ENCODE measurements around the gene CACNA1G.

CACNA1G gene

GRCh38 chr17:50611634-50612033, 51.1 kb downstream of the CACNA1G start:
- Histone ChIP-seq H3K9ac (ENCODE audit: low read depth, low read length) (no peak overlapping the region), H3K27me3 (ENCODE audit: control insufficient read depth, insufficient read depth, low read length) (peaks cover 22% of the 10 kb centered on the region)

GRCh38 chr17:50612281-50612680, 51.8 kb downstream of the CACNA1G start:
- no peak overlapping the region for H3K4me2 ChIP-seq (ENCODE audit: low read length)

More at GRCh38 chr17:50611634-50612033, 51.1 kb downstream of the CACNA1G start:
- no peaks in the 10 kb centered on the region for H3K4me1 ChIP-seq (ENCODE audit: control insufficient read depth, insufficient read depth, low read length)
- H3K4me3 ChIP-seq (ENCODE audit: low read length): no peak overlapping the region
- no peaks in the 10 kb centered on the region for H3K36me3 ChIP-seq (ENCODE audit: insufficient read depth, low read length)
- no peak overlapping the region for H3K4me2 ChIP-seq (ENCODE audit: low read length)
- H3K9me3 ChIP-seq (replicated peaks; ENCODE audit: low read length): no peaks in the 10 kb centered on the region

GRCh38 chr17:50613007-50613992, 52.8 kb downstream of the CACNA1G start:
- H3K4me3 ChIP-seq (ENCODE audit: low read length): no peak overlapping the region
- H3K4me1 ChIP-seq (ENCODE audit: control insufficient read depth, insufficient read depth, low read length): peaks cover 4% of the 10 kb centered on the region
- peaks cover 12% of the 10 kb centered on the region for H3K27me3 ChIP-seq (ENCODE audit: control insufficient read depth, insufficient read depth, low read length)
- no peaks in the 10 kb centered on the region for H3K36me3 ChIP-seq (ENCODE audit: insufficient read depth, low read length)
- no peaks in the 10 kb centered on the region for H3K9me3 ChIP-seq (replicated peaks; ENCODE audit: low read length)
- H3K4me2 ChIP-seq (ENCODE audit: low read length): no peak overlapping the region
- no peak overlapping the region for H3K9ac ChIP-seq (ENCODE audit: low read depth, low read length)

More at GRCh38 chr17:50612281-50612680, 51.8 kb downstream of the CACNA1G start:
- Histone ChIP-seq H3K36me3 (ENCODE audit: insufficient read depth, low read length) (no peaks in the 10 kb centered on the region), H3K9me3 (replicated peaks; ENCODE audit: low read length) (no peaks in the 10 kb centered on the region), H3K9ac (ENCODE audit: low read depth, low read length) (no peak overlapping the region), H3K27me3 (ENCODE audit: control insufficient read depth, insufficient read depth, low read length) (peaks cover 16% of the 10 kb centered on the region), H3K4me1 (ENCODE audit: control insufficient read depth, insufficient read depth, low read length) (no peaks in the 10 kb centered on the region), H3K4me3 (ENCODE audit: low read length) (no peak overlapping the region)

GRCh38 chr17:50614471-50615051, 54.0 kb downstream of the CACNA1G start:
- no peaks in the 10 kb centered on the region for H3K9me3 ChIP-seq (replicated peaks; ENCODE audit: low read length)
- H3K4me3 ChIP-seq (ENCODE audit: low read length): no peak overlapping the region
- H3K4me2 ChIP-seq (ENCODE audit: low read length): no peak overlapping the region
- H3K4me1 ChIP-seq (ENCODE audit: control insufficient read depth, insufficient read depth, low read length): peaks cover 16% of the 10 kb centered on the region
- peaks cover 1% of the 10 kb centered on the region for H3K27me3 ChIP-seq (ENCODE audit: control insufficient read depth, insufficient read depth, low read length)
- H3K36me3 ChIP-seq (ENCODE audit: insufficient read depth, low read length): no peaks in the 10 kb centered on the region
- H3K9ac ChIP-seq (ENCODE audit: low read depth, low read length): no peak overlapping the region

GRCh38 chr17:50615828-50616227, 55.3 kb downstream of the CACNA1G start:
- no peak overlapping the region for H3K4me3 ChIP-seq (ENCODE audit: low read length)
- H3K4me2 ChIP-seq (ENCODE audit: low read length): no peak overlapping the region
- H3K4me1 ChIP-seq (ENCODE audit: control insufficient read depth, insufficient read depth, low read length): peaks cover 16% of the 10 kb centered on the region
- H3K36me3 ChIP-seq (ENCODE audit: insufficient read depth, low read length): no peaks in the 10 kb centered on the region
- H3K27me3 ChIP-seq (ENCODE audit: control insufficient read depth, insufficient read depth, low read length): no peaks in the 10 kb centered on the region
- H3K9ac ChIP-seq (ENCODE audit: low read depth, low read length): no peak overlapping the region
- H3K9me3 ChIP-seq (replicated peaks; ENCODE audit: low read length): no peaks in the 10 kb centered on the region

- H3K4me2 ChIP-seq (ENCODE audit: low read length): no peak overlapping the region
- no peak overlapping the region for H3K9ac ChIP-seq (ENCODE audit: low read depth, low read length)
- H3K36me3 ChIP-seq (ENCODE audit: insufficient read depth, low read length): no peaks in the 10 kb centered on the region
- H3K9me3 ChIP-seq (replicated peaks; ENCODE audit: low read length): no peaks in the 10 kb centered on the region
- no peak overlapping the region for H3K4me3 ChIP-seq (ENCODE audit: low read length)
- H3K27me3 ChIP-seq (ENCODE audit: control insufficient read depth, insufficient read depth, low read length): no peaks in the 10 kb centered on the region
- H3K4me1 ChIP-seq (ENCODE audit: control insufficient read depth, insufficient read depth, low read length): peaks cover 16% of the 10 kb centered on the region
Measured at GRCh38 chr17:50618300-50618699, 57.8 kb downstream of the CACNA1G start.

- peaks cover 16% of the 10 kb centered on the region for H3K4me1 ChIP-seq (ENCODE audit: control insufficient read depth, insufficient read depth, low read length)
- H3K4me3 ChIP-seq (ENCODE audit: low read length): no peak overlapping the region
- H3K27me3 ChIP-seq (ENCODE audit: control insufficient read depth, insufficient read depth, low read length): no peaks in the 10 kb centered on the region
Measured at GRCh38 chr17:50618941-50619340, 58.4 kb downstream of the CACNA1G start.

GRCh38 chr17:50619489-50619888, 59.0 kb downstream of the CACNA1G start:
- peaks cover 16% of the 10 kb centered on the region for H3K4me1 ChIP-seq (ENCODE audit: control insufficient read depth, insufficient read depth, low read length)
- H3K9me3 ChIP-seq (replicated peaks; ENCODE audit: low read length): no peaks in the 10 kb centered on the region
- H3K27me3 ChIP-seq (ENCODE audit: control insufficient read depth, insufficient read depth, low read length): no peaks in the 10 kb centered on the region
- H3K4me2 ChIP-seq (ENCODE audit: low read length): no peak overlapping the region
- no peak overlapping the region for H3K4me3 ChIP-seq (ENCODE audit: low read length)
- no peak overlapping the region for H3K9ac ChIP-seq (ENCODE audit: low read depth, low read length)
- no peaks in the 10 kb centered on the region for H3K36me3 ChIP-seq (ENCODE audit: insufficient read depth, low read length)

More at GRCh38 chr17:50618941-50619340, 58.4 kb downstream of the CACNA1G start:
- H3K4me2 ChIP-seq (ENCODE audit: low read length): no peak overlapping the region
- no peak overlapping the region for H3K9ac ChIP-seq (ENCODE audit: low read depth, low read length)
- no peaks in the 10 kb centered on the region for H3K36me3 ChIP-seq (ENCODE audit: insufficient read depth, low read length)
- no peaks in the 10 kb centered on the region for H3K9me3 ChIP-seq (replicated peaks; ENCODE audit: low read length)

GRCh38 chr17:50620237-50620636, 59.7 kb downstream of the CACNA1G start:
- Histone ChIP-seq H3K4me2 (ENCODE audit: low read length) (no peak overlapping the region), H3K4me1 (ENCODE audit: control insufficient read depth, insufficient read depth, low read length) (peaks cover 16% of the 10 kb centered on the region), H3K36me3 (ENCODE audit: insufficient read depth, low read length) (no peaks in the 10 kb centered on the region), H3K4me3 (ENCODE audit: low read length) (no peak overlapping the region), H3K27me3 (ENCODE audit: control insufficient read depth, insufficient read depth, low read length) (no peaks in the 10 kb centered on the region), H3K9me3 (replicated peaks; ENCODE audit: low read length) (no peaks in the 10 kb centered on the region), H3K9ac (ENCODE audit: low read depth, low read length) (no peak overlapping the region)

GRCh38 chr17:50620858-50621257, 60.3 kb downstream of the CACNA1G start:
- no peak overlapping the region for H3K4me3 ChIP-seq (ENCODE audit: low read length)
- H3K9me3 ChIP-seq (replicated peaks; ENCODE audit: low read length): no peaks in the 10 kb centered on the region
- no peak overlapping the region for H3K9ac ChIP-seq (ENCODE audit: low read depth, low read length)
- H3K27me3 ChIP-seq (ENCODE audit: control insufficient read depth, insufficient read depth, low read length): no peaks in the 10 kb centered on the region
- H3K36me3 ChIP-seq (ENCODE audit: insufficient read depth, low read length): no peaks in the 10 kb centered on the region
- peaks cover 16% of the 10 kb centered on the region for H3K4me1 ChIP-seq (ENCODE audit: control insufficient read depth, insufficient read depth, low read length)
- H3K4me2 ChIP-seq (ENCODE audit: low read length): no peak overlapping the region

- Histone ChIP-seq H3K4me2 (ENCODE audit: low read length) (no peak overlapping the region), H3K36me3 (ENCODE audit: insufficient read depth, low read length) (no peaks in the 10 kb centered on the region), H3K27me3 (ENCODE audit: control insufficient read depth, insufficient read depth, low read length) (no peaks in the 10 kb centered on the region), H3K9ac (ENCODE audit: low read depth, low read length) (no peak overlapping the region), H3K9me3 (replicated peaks; ENCODE audit: low read length) (no peaks in the 10 kb centered on the region), H3K4me1 (ENCODE audit: control insufficient read depth, insufficient read depth, low read length) (peaks cover 16% of the 10 kb centered on the region), H3K4me3 (ENCODE audit: low read length) (no peak overlapping the region)
Measured at GRCh38 chr17:50621574-50622031, 61.1 kb downstream of the CACNA1G start.

All from skeletal muscle satellite cell (primary cell).